GM21381 (cell line): ENCODE measurements around the gene SAP30BP.

Experiments used
- ATAC-seq: cut with Tn5 transposase; IDR thresholded peaks from one replicate; pipeline ENCODE4 v1.9.1; 2021; ENCODE audit warnings: mild to moderate bottlenecking, moderate library complexity; ENCODE audit not compliant: unreplicated experiment

Gene SAP30BP

GRCh38 chr17:75755990-75756389, 88.9 kb downstream of the SAP30BP start:
- ATAC-seq = no peak

GRCh38 chr17:75756451-75757085, 89.4 kb downstream of the SAP30BP start:
- no peak for ATAC-seq

GRCh38 chr17:75757086-75757681, 90.0 kb downstream of the SAP30BP start:
- ATAC-seq = no peak
